ENCODE results near the gene CTNNA1. TPM values are rescaled to one million over a fixed set of nuclear protein-coding genes. Genes with fewer than 3 reads are reported as not detected.
A peak's percentile ranks its signal among the peaks of the same experiment; 100 is the strongest.

The CTNNA1 gene
- polyA plus RNA-seq, 1 donor (not counting 4 experiments of a cell fraction or from before 2014, with no cell fraction given), result 119 TPM

- Histone ChIP-seq H3K4me1 (ENCODE audit: control insufficient read depth, extremely low read depth, insufficient read depth, low read length) (no peaks in the 10 kb centered on the region), H3K9me1 (ENCODE audit: control insufficient read depth, extremely low read depth, insufficient read depth, low read length) (no peaks in the 10 kb centered on the region), H3K27me3 (ENCODE audit: control insufficient read depth, extremely low read depth, insufficient read depth, low read length) (no peaks in the 10 kb centered on the region), H4K20me1 (ENCODE audit: control insufficient read depth, extremely low read depth, insufficient read depth, low read length) (peaks cover 2% of the 10 kb centered on the region), H3K36me3 (ENCODE audit: control insufficient read depth in 2 of 2, extremely low read depth in 1 of 2, insufficient read depth in 2 of 2, low read length in 2 of 2) (peaks cover 2 to 17% of the 10 kb centered on the region in 2 experiments), H3K27ac (ENCODE audit: control insufficient read depth, insufficient read depth, low read length) (no peak overlapping the region), H3K4me3 (ENCODE audit: control insufficient read depth in 2 of 3, extremely low read depth in 1 of 3, insufficient read depth in 2 of 3, low read depth in 1 of 3, low read length in 3 of 3) (no peak overlapping the region), H2AFZ (ENCODE audit: control insufficient read depth, low read length) (no peak overlapping the region), H3K4me2 (ENCODE audit: control insufficient read depth, extremely low read depth, insufficient read depth, low read depth, low read length) (no peak overlapping the region), H3K79me2 (ENCODE audit: control insufficient read depth, insufficient read depth, low read length) (peaks cover 68% of the 10 kb centered on the region), H3K9me3 (ENCODE audit: control insufficient read depth, low read depth, low read length) (no peaks in the 10 kb centered on the region), H3K9ac (ENCODE audit: control insufficient read depth, extremely low read depth, insufficient read depth, low read length) (no peak overlapping the region)
- DNase-seq (ENCODE audit: low read depth, low spot score), result no peak
- no peak for TF ChIP-seq EZH2 (IDR thresholded peaks at IDR 0.05; ENCODE audit: low read length)
- TF ChIP-seq CTCF (optimal IDR thresholded peaks at IDR 0.05 in 1 of 3, IDR thresholded peaks at IDR 0.05 in 1 of 3, conservative IDR thresholded peaks at IDR 0.05 in 1 of 3; ENCODE audit: extremely low read depth in 1 of 3, insufficient read depth in 2 of 3, low read length in 3 of 3), result no peak
- dilution Hi-C loops (cut with MboI; ENCODE audit: extremely low pct_ligation_motif_present, low sequenced_read_pairs), result no loop called here
- FAIRE-seq, result no peak
Observed at GRCh38 chr5:138784590-138784989, 31.4 kb downstream of the CTNNA1 start.

GRCh38 chr5:138789771-138790242 lies 36.6 kb downstream of the CTNNA1 start:
- Histone ChIP-seq H3K9ac (ENCODE audit: control insufficient read depth, extremely low read depth, insufficient read depth, low read length) (no peak overlapping the region), H3K4me3 (ENCODE audit: control insufficient read depth in 2 of 3, extremely low read depth in 1 of 3, insufficient read depth in 2 of 3, low read depth in 1 of 3, low read length in 3 of 3) (no peak overlapping the region), H3K9me1 (ENCODE audit: control insufficient read depth, extremely low read depth, insufficient read depth, low read length) (peaks cover 4% of the 10 kb centered on the region), H2AFZ (ENCODE audit: control insufficient read depth, low read length) (no peak overlapping the region), H3K27ac (ENCODE audit: control insufficient read depth, insufficient read depth, low read length) (no peak overlapping the region), H3K9me3 (ENCODE audit: control insufficient read depth, low read depth, low read length) (no peaks in the 10 kb centered on the region), H3K79me2 (ENCODE audit: control insufficient read depth, insufficient read depth, low read length) (peaks cover 81% of the 10 kb centered on the region), H3K4me2 (ENCODE audit: control insufficient read depth, extremely low read depth, insufficient read depth, low read depth, low read length) (no peak overlapping the region), H3K27me3 (ENCODE audit: control insufficient read depth, extremely low read depth, insufficient read depth, low read length) (no peaks in the 10 kb centered on the region), H3K4me1 (ENCODE audit: control insufficient read depth, extremely low read depth, insufficient read depth, low read length) (no peaks in the 10 kb centered on the region), H3K36me3 (ENCODE audit: control insufficient read depth in 2 of 2, extremely low read depth in 1 of 2, insufficient read depth in 2 of 2, low read length in 2 of 2) (peaks cover 3 to 12% of the 10 kb centered on the region in 2 experiments), H4K20me1 (ENCODE audit: control insufficient read depth, extremely low read depth, insufficient read depth, low read length) (peaks cover 10% of the 10 kb centered on the region)
- dilution Hi-C loops (cut with MboI; ENCODE audit: extremely low pct_ligation_motif_present, low sequenced_read_pairs), result no loop called here
- FAIRE-seq (no peak), DNase-seq (ENCODE audit: low read depth, low spot score) (no peak)
- peak; percentile 54 to 66 (median 60) for TF ChIP-seq CTCF (optimal IDR thresholded peaks at IDR 0.05 in 1 of 3, IDR thresholded peaks at IDR 0.05 in 1 of 3, conservative IDR thresholded peaks at IDR 0.05 in 1 of 3; ENCODE audit: extremely low read depth in 1 of 3, insufficient read depth in 2 of 3, low read length in 3 of 3)
- TF ChIP-seq EZH2 (IDR thresholded peaks at IDR 0.05; ENCODE audit: low read length), result no peak

All from keratinocyte (primary cell).